PC-3 (cell line): Measurements from ENCODE around the gene COL21A1. TPM values are rescaled to one million over a fixed set of nuclear protein-coding genes. Genes with fewer than 3 reads are reported as not detected.

ENCODE experiments used
- ATAC-seq: fragments of 200-7000 bp; cut with Tn5 transposase; 2 replicates; pipeline ENCODE4 v1.9.1; 2020; ENCODE audit warnings: mild to moderate bottlenecking, moderate library complexity
- BruUV-seq: library from RNA; stranded (reverse); fragments of 400-500 nt; replicated peaks from 2 replicates; lab custom pipeline; 2021; lab: Mats Ljungman, UMichigan
- CTCF ChIA-PET: fragments of 300-600 bp; sonication (Branson Sonifier 250); formaldehyde crosslinking; loops from one replicate; lab custom pipeline; 2022; ENCODE audit warnings: antibody characterized with exemption; lab: Charles Lee
- POLR2A ChIA-PET: fragments of 300-600 bp; sonication (Branson Sonifier 250); formaldehyde crosslinking; loops from one replicate; lab custom pipeline; 2022; ENCODE audit warnings: antibody characterized with exemption; ENCODE audit not compliant: unreplicated experiment; lab: Charles Lee
- DNase-seq: peaks from one replicate; pipeline ENCODE4 v3.0.0-alpha.2; 2015
- H2AFZ ChIP-seq: fragments of 300-600 bp; sonication (generic); 2 replicates; pipeline ENCODE4 v1.6.0; 2016; ENCODE audit warnings: antibody characterized with exemption, low read length
- H3F3A ChIP-seq: fragments of 300-600 bp; sonication (generic); one replicate; pipeline ENCODE4 v1.6.0; 2017; ENCODE audit warnings: antibody characterized with exemption, low read length, control low read depth, mild to moderate bottlenecking; ENCODE audit not compliant: unreplicated experiment
- H3K27ac ChIP-seq: fragments of 300-600 bp; sonication (generic); 2 replicates; pipeline ENCODE4 v1.5.1; 2016; ENCODE audit warnings: mild to moderate bottlenecking, low read length
- H3K27me3 ChIP-seq: fragments of 300-600 bp; sonication (generic); 2 replicates; pipeline ENCODE4 v1.6.1; 2016; ENCODE audit warnings: low read length, mixed read lengths
- H3K36me3 ChIP-seq: fragments of 300-600 bp; sonication (generic); 2 replicates; pipeline ENCODE4 v1.6.1; 2016; ENCODE audit warnings: low read depth, mixed run types, low read length, mixed read lengths
- H3K4me1 ChIP-seq: fragments of 300-600 bp; sonication (generic); 2 replicates; pipeline ENCODE4 v1.5.1; 2016; ENCODE audit warnings: low read length; ENCODE audit not compliant: insufficient read depth
- H3K4me2 ChIP-seq: fragments of 300-600 bp; sonication (generic); 2 replicates; pipeline ENCODE4 v1.6.0; 2016; ENCODE audit warnings: low read length
- H3K4me3 ChIP-seq: fragments of 300-600 bp; sonication (generic); 2 replicates; pipeline ENCODE4 v1.5.1; 2016; ENCODE audit warnings: mild to moderate bottlenecking, low read length, mixed read lengths
- H3K79me2 ChIP-seq: fragments of 300-600 bp; sonication (generic); 2 replicates; pipeline ENCODE4 v1.6.1; 2017; ENCODE audit warnings: low read length, mixed read lengths
- H3K9ac ChIP-seq: fragments of 300-600 bp; sonication (generic); 2 replicates; pipeline ENCODE4 v1.6.0; 2016; ENCODE audit warnings: mild to moderate bottlenecking, low read length
- H3K9me2 ChIP-seq: fragments of 300-600 bp; sonication (generic); replicated peaks from 2 replicates; pipeline ENCODE4 v1.6.1; 2016; ENCODE audit warnings: mixed run types, low read length, mixed read lengths
- H3K9me3 ChIP-seq: fragments of 300-600 bp; sonication (generic); 2 replicates; pipeline ENCODE4 v1.6.1; 2016; ENCODE audit warnings: low read length, mixed read lengths
- H4K20me1 ChIP-seq: fragments of 300-600 bp; sonication (generic); 2 replicates; pipeline ENCODE4 v1.6.1; 2016; ENCODE audit warnings: low read length, mixed read lengths
- EZH2 ChIP-seq: fragments of 300-600 bp; sonication (generic); IDR thresholded peaks from one replicate; pipeline ENCODE4 v1.6.1; 2017; ENCODE audit warnings: antibody characterized with exemption, mild to moderate bottlenecking, low read length; ENCODE audit not compliant: unreplicated experiment
- EZH2phosphoT487 ChIP-seq: fragments of 300-600 bp; sonication (generic); IDR thresholded peaks from 2 replicates; pipeline ENCODE4 v1.6.1; 2018; ENCODE audit warnings: mild to moderate bottlenecking, antibody characterized with exemption, low read length, borderline replicate concordance
- intact Hi-C: fragments of 100-400 bp; cut with micrococcal nuclease; formaldehyde crosslinking; loops from 2 replicates; pipeline ENCODE4 v1.9.0; 2023
- total RNA-seq: library from RNA; depleted of rRNA; stranded (reverse); fragments of >200 nt; gene quantifications from 2 replicates; pipeline ENCODE4 v1.2.3, GENCODE V29; 2014
- TF ChIP-seq, protein P1 (sequence below): fragments of 300-600 bp; sonication (generic); conservative IDR thresholded peaks from 2 replicates; pipeline ENCODE4 v1.5.1; 2017; ENCODE audit warnings: antibody characterized with exemption, low read depth, mild to moderate bottlenecking, low read length

COL21A1 gene
- total RNA-seq, 1 experiment from 2014 or later = 1.0 TPM

DNA sequence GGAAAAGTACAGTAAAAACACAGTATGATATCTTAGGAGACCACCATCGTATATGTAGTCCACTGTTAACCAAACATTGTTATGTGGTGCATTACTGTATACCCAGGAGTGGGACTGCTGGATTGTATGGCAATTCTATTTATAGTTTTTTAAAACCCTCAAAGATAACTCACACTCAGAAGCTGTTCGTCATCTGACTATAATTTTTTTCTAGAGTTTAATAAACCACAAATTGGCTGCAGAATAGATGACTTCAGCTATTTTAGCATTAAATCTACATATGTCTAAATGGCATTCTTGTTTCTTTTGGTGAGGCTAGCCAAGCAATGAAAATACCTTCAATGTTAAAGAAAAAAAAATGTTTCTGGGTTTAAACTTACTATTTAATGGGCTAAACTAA, 237.7 kb downstream of the COL21A1 start:
- no peak overlapping the region for H2AFZ ChIP-seq
- no peaks in the 10 kb centered on the region for H3K9me2 ChIP-seq
- H3K36me3 ChIP-seq = no peaks in the 10 kb centered on the region
- H3K4me3 ChIP-seq = no peak overlapping the region
- H3K4me1 ChIP-seq = no peaks in the 10 kb centered on the region
- no peaks in the 10 kb centered on the region for H3K9me3 ChIP-seq
- no peak overlapping the region for H3K9ac ChIP-seq
- H3K79me2 ChIP-seq = no peaks in the 10 kb centered on the region
- H4K20me1 ChIP-seq = no peaks in the 10 kb centered on the region
- H3K4me2 ChIP-seq = no peak overlapping the region
- no peak overlapping the region for H3K27ac ChIP-seq
- ChIA-PET CTCF (no interaction called here), POLR2A (no interaction called here)
- intact Hi-C loops = no loop called here
- no peaks in the 10 kb centered on the region for H3F3A ChIP-seq
- no peak for ATAC-seq
- no peak for DNase-seq
- H3K27me3 ChIP-seq = no peaks in the 10 kb centered on the region
- TF ChIP-seq EZH2 (no peak), EZH2phosphoT487 (no peak)
- TF ChIP-seq, protein P1, sequence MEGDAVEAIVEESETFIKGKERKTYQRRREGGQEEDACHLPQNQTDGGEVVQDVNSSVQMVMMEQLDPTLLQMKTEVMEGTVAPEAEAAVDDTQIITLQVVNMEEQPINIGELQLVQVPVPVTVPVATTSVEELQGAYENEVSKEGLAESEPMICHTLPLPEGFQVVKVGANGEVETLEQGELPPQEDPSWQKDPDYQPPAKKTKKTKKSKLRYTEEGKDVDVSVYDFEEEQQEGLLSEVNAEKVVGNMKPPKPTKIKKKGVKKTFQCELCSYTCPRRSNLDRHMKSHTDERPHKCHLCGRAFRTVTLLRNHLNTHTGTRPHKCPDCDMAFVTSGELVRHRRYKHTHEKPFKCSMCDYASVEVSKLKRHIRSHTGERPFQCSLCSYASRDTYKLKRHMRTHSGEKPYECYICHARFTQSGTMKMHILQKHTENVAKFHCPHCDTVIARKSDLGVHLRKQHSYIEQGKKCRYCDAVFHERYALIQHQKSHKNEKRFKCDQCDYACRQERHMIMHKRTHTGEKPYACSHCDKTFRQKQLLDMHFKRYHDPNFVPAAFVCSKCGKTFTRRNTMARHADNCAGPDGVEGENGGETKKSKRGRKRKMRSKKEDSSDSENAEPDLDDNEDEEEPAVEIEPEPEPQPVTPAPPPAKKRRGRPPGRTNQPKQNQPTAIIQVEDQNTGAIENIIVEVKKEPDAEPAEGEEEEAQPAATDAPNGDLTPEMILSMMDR = no peak
- no TSS peak for BruUV-seq
